Keratinocyte (primary cell): ENCODE measurements around the gene GNAS-AS1. TPM values are rescaled to one million over a fixed set of nuclear protein-coding genes. Genes with fewer than 3 reads are reported as not detected.

Experiments used
- DNase-seq: peaks from one replicate; pipeline ENCODE4 v3.0.0-alpha.2; 2011; ENCODE audit warnings: low read depth, missing footprints, low spot score
- FAIRE-seq: peaks from 2 replicates; lab custom pipeline; 2011; peaks lifted over from hg19 to GRCh38; lab: Jason Lieb, UNC
- H2AFZ ChIP-seq: 2 replicates; pipeline ENCODE4 v1.6.0; 2012; ENCODE audit warnings: low read length, control low read depth, inconsistent platforms; ENCODE audit not compliant: control insufficient read depth
- H3K27ac ChIP-seq: 2 replicates; pipeline ENCODE4 v1.5.1; 2011; ENCODE audit warnings: low read length; ENCODE audit not compliant: control insufficient read depth, insufficient read depth
- H3K27me3 ChIP-seq: 3 replicates; pipeline ENCODE4 v1.6.0; 2011; ENCODE audit warnings: low read length; ENCODE audit not compliant: control insufficient read depth, insufficient read depth; ENCODE audit errors: extremely low read depth
- H3K36me3 ChIP-seq, 2 experiments: 2 replicates in 1 of 2; 3 replicates in 1 of 2; pipeline ENCODE4 v1.5.1; 2011; ENCODE audit warnings: low read length in 2 of 2, mild to moderate bottlenecking in 1 of 2; ENCODE audit not compliant: control insufficient read depth in 2 of 2, insufficient read depth in 2 of 2; ENCODE audit errors: extremely low read depth in 1 of 2
- H3K4me1 ChIP-seq: 3 replicates; pipeline ENCODE4 v1.5.1; 2011; ENCODE audit warnings: low read length; ENCODE audit not compliant: control insufficient read depth, insufficient read depth; ENCODE audit errors: extremely low read depth
- H3K4me2 ChIP-seq: 3 replicates; pipeline ENCODE4 v1.6.0; 2011; ENCODE audit warnings: low read depth, low read length; ENCODE audit not compliant: control insufficient read depth, insufficient read depth; ENCODE audit errors: extremely low read depth
- H3K4me3 ChIP-seq, 3 experiments: fragments of 200-600 bp in 1 of 3; sonication (generic) in 1 of 3; 2 replicates in 2 of 3; 3 replicates in 1 of 3; pipeline ENCODE4 v1.5.1; 2011 to 2016; ENCODE audit warnings: low read length in 3 of 3, mild to moderate bottlenecking in 3 of 3, control low read depth in 2 of 3, inconsistent platforms in 1 of 3, low read depth in 1 of 3, mixed read lengths in 1 of 3, mixed run types in 1 of 3, moderate library complexity in 1 of 3; ENCODE audit not compliant: control insufficient read depth in 2 of 3, insufficient read depth in 2 of 3; ENCODE audit errors: extremely low read depth in 1 of 3
- H3K79me2 ChIP-seq: 2 replicates; pipeline ENCODE4 v1.6.0; 2012; ENCODE audit warnings: low read length; ENCODE audit not compliant: control insufficient read depth, insufficient read depth
- H3K9ac ChIP-seq: 3 replicates; pipeline ENCODE4 v1.6.0; 2011; ENCODE audit warnings: low read length; ENCODE audit not compliant: control insufficient read depth, insufficient read depth; ENCODE audit errors: extremely low read depth
- H3K9me1 ChIP-seq: 3 replicates; pipeline ENCODE4 v1.6.0; 2011; ENCODE audit warnings: low read length; ENCODE audit not compliant: control insufficient read depth, insufficient read depth; ENCODE audit errors: extremely low read depth
- H3K9me3 ChIP-seq: 2 replicates; pipeline ENCODE4 v1.5.1; 2012; ENCODE audit warnings: low read depth, low read length; ENCODE audit not compliant: control insufficient read depth
- H4K20me1 ChIP-seq: 3 replicates; pipeline ENCODE4 v1.6.0; 2011; ENCODE audit warnings: low read length; ENCODE audit not compliant: control insufficient read depth, insufficient read depth; ENCODE audit errors: extremely low read depth
- EZH2 ChIP-seq: IDR thresholded peaks from one replicate; pipeline ENCODE4 v1.6.1; 2012; ENCODE audit warnings: inconsistent platforms, mild to moderate bottlenecking, low read length, moderate library complexity
- dilution Hi-C: fragments of 300-500 bp; cut with MboI; formaldehyde crosslinking; loops from one replicate; pipeline ENCODE4 v1.7.0; 2020; ENCODE audit warnings: low sequenced_read_pairs; ENCODE audit not compliant: extremely low pct_ligation_motif_present
- polyA plus RNA-seq, 5 experiments: library from polyadenylated mRNA; depleted of rRNA in 3 of 5; stranded (reverse) in 3 of 5; stranded (forward) in 1 of 5; unstranded in 1 of 5; fragments of >200 nt; gene quantifications; 1 replicate in 1 of 5; 2 replicates in 3 of 5; 3 replicates in 1 of 5; pipeline versions ENCODE4 v1.2.1 to v1.2.3, GENCODE V29; 2011 to 2012; ENCODE audit warnings: missing spikeins in 2 of 5, low read depth in 1 of 5, low replicate concordance in 1 of 5
- TF ChIP-seq, protein P1 (sequence below), 3 experiments: IDR thresholded peaks in 1 of 3; conservative IDR thresholded peaks in 1 of 3; optimal IDR thresholded peaks in 1 of 3; 2 replicates in 2 of 3; 3 replicates in 1 of 3; pipeline versions ENCODE3 to v1.5.1; 2011; ENCODE audit warnings: low read length in 3 of 3, mild to moderate bottlenecking in 3 of 3, moderate library complexity in 2 of 3, control low read depth in 1 of 3, inconsistent platforms in 1 of 3; ENCODE audit not compliant: insufficient read depth in 2 of 3; ENCODE audit errors: extremely low read depth in 1 of 3

The GNAS-AS1 gene
- polyA plus RNA-seq, 1 donor (not counting 4 experiments of a cell fraction or from before 2014, with no cell fraction given) = 0.31 TPM

- H3K79me2 ChIP-seq = no peaks in the 10 kb centered on the region
- H3K27ac ChIP-seq = no peak overlapping the region
- dilution Hi-C loops = no loop called here
- H3K9ac ChIP-seq = no peak overlapping the region
- H3K27me3 ChIP-seq = peaks cover 43% of the 10 kb centered on the region
- H2AFZ ChIP-seq = no peak overlapping the region
- no peak for DNase-seq
- H3K9me1 ChIP-seq = no peaks in the 10 kb centered on the region
- no peak overlapping the region for H3K4me2 ChIP-seq
- no peaks in the 10 kb centered on the region for H3K4me1 ChIP-seq
- no peaks in the 10 kb centered on the region for H3K36me3 ChIP-seq
- H3K9me3 ChIP-seq = no peaks in the 10 kb centered on the region
- FAIRE-seq = no peak
- H4K20me1 ChIP-seq = no peaks in the 10 kb centered on the region
- no peak overlapping the region for H3K4me3 ChIP-seq
- no peak for TF ChIP-seq EZH2
- TF ChIP-seq, protein P1, sequence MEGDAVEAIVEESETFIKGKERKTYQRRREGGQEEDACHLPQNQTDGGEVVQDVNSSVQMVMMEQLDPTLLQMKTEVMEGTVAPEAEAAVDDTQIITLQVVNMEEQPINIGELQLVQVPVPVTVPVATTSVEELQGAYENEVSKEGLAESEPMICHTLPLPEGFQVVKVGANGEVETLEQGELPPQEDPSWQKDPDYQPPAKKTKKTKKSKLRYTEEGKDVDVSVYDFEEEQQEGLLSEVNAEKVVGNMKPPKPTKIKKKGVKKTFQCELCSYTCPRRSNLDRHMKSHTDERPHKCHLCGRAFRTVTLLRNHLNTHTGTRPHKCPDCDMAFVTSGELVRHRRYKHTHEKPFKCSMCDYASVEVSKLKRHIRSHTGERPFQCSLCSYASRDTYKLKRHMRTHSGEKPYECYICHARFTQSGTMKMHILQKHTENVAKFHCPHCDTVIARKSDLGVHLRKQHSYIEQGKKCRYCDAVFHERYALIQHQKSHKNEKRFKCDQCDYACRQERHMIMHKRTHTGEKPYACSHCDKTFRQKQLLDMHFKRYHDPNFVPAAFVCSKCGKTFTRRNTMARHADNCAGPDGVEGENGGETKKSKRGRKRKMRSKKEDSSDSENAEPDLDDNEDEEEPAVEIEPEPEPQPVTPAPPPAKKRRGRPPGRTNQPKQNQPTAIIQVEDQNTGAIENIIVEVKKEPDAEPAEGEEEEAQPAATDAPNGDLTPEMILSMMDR (optimal IDR thresholded peaks at IDR 0.05 in 1 of 3, IDR thresholded peaks at IDR 0.05 in 1 of 3, conservative IDR thresholded peaks at IDR 0.05 in 1 of 3; ENCODE audit: extremely low read depth in 1 of 3, insufficient read depth in 2 of 3, low read length in 3 of 3) = no peak
Measured at GRCh38 chr20:58843128-58843556, 7.6 kb downstream of the GNAS-AS1 start.

- Histone ChIP-seq H3K27me3 (peaks cover 43% of the 10 kb centered on the region), H3K36me3 (no peaks in the 10 kb centered on the region), H3K79me2 (no peaks in the 10 kb centered on the region), H4K20me1 (no peaks in the 10 kb centered on the region), H3K9me1 (no peaks in the 10 kb centered on the region), H2AFZ (no peak overlapping the region), H3K27ac (no peak overlapping the region), H3K9me3 (no peaks in the 10 kb centered on the region), H3K4me3 (no peak overlapping the region), H3K4me2 (no peak overlapping the region), H3K4me1 (no peaks in the 10 kb centered on the region), H3K9ac (no peak overlapping the region)
- TF ChIP-seq, protein P1 (optimal IDR thresholded peaks at IDR 0.05 in 1 of 3, IDR thresholded peaks at IDR 0.05 in 1 of 3, conservative IDR thresholded peaks at IDR 0.05 in 1 of 3; ENCODE audit: extremely low read depth in 1 of 3, insufficient read depth in 2 of 3, low read length in 3 of 3) = no peak
- no peak for TF ChIP-seq EZH2
- no peak for DNase-seq
- FAIRE-seq = no peak
- dilution Hi-C loops = no loop called here
Measured at GRCh38 chr20:58842276-58842675, 8.4 kb downstream of the GNAS-AS1 start.
